ENCODE data around the gene TMIGD1.

TMIGD1 gene

DNA sequence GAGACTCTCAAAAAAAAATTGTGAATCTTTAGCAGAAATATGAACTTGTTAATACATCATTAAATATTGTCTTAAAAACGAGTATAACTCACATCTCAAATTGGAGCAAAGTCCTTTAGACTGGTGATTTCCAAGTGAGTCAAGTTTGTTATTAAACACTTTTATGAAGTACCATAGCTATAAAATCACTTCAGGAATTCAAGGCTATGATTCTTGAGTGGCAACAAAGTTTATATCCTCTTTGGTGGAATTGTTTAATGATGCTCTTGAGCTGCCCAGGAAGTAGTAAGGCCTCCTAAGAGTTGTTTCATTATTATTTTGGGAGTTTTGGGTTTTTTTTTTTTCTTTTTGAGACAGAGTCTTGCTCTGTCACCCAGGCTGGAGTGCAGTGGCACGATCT is 25.5 kb downstream of the TMIGD1 start:
- Histone ChIP-seq H3K4me3 (ENCODE audit: low read length in 2 of 2) (no peak overlapping the region), H3K4me1 (ENCODE audit: control insufficient read depth, insufficient read depth, low read length) (no peaks in the 10 kb centered on the region), H3K36me3 (ENCODE audit: control insufficient read depth in 2 of 2, insufficient read depth in 2 of 2, low read length in 2 of 2) (no peaks in the 10 kb centered on the region), H3K9me3 (ENCODE audit: control insufficient read depth in 2 of 2, low read length in 2 of 2) (no peaks in the 10 kb centered on the region), H3K27me3 (ENCODE audit: control insufficient read depth in 1 of 2, insufficient read depth in 2 of 2, low read length in 2 of 2) (no peaks in the 10 kb centered on the region), H3K9ac (ENCODE audit: low read length in 2 of 2) (no peak overlapping the region), H3K27ac (ENCODE audit: low read length) (no peak overlapping the region)

DNA sequence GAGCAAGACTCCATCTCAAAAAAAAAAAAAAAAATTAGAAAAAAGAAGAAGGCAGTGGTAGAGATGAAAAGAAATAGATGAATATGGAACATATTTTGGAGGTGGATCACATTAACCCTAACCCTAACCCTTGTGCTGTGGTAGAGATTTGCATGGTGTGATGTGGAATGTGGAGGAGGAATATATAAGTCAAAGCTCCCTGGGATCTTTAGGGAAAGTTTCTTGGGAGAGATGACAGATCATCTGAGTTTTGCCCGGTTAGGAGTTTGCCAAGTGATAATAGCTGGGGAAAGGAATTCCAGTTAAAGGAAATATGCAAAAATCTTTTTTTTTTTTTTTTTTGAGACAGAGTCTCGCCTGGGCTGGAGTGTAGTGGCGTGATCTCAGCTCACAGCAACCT is 29.1 kb downstream of the TMIGD1 start:
- Histone ChIP-seq H3K27ac (ENCODE audit: low read length) (no peak overlapping the region), H3K4me3 (ENCODE audit: low read length in 2 of 2) (no peak overlapping the region), H3K4me1 (ENCODE audit: control insufficient read depth, insufficient read depth, low read length) (no peaks in the 10 kb centered on the region), H3K27me3 (ENCODE audit: control insufficient read depth in 1 of 2, insufficient read depth in 2 of 2, low read length in 2 of 2) (no peaks in the 10 kb centered on the region), H3K36me3 (ENCODE audit: control insufficient read depth in 2 of 2, insufficient read depth in 2 of 2, low read length in 2 of 2) (no peaks in the 10 kb centered on the region), H3K9ac (ENCODE audit: low read length in 2 of 2) (no peak overlapping the region), H3K9me3 (ENCODE audit: control insufficient read depth in 2 of 2, low read length in 2 of 2) (no peaks in the 10 kb centered on the region)

DNA sequence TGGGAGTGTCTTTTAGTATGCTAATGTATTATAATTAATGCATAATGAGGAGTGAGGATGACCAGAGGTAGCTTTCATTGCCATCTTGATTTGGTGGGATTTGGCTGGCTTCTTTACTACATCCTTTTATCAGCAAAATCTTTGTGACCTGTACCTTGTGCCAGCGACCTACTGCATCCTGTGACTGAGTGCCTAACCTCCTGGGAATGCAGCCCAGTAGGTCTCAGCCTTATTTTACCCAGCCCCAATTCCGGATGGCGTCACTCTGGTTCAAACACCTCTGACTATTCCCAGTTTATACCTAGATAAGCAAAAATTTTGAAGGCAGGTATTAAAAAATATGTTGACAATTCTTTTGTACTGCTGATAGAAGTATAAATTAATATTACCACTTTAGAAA is 31.6 kb downstream of the TMIGD1 start:
- Histone ChIP-seq H3K27me3 (ENCODE audit: control insufficient read depth in 1 of 2, insufficient read depth in 2 of 2, low read length in 2 of 2) (no peaks in the 10 kb centered on the region), H3K4me1 (ENCODE audit: control insufficient read depth, insufficient read depth, low read length) (no peaks in the 10 kb centered on the region), H3K4me3 (ENCODE audit: low read length in 2 of 2) (no peak overlapping the region), H3K9me3 (ENCODE audit: control insufficient read depth in 2 of 2, low read length in 2 of 2) (no peaks in the 10 kb centered on the region), H3K9ac (ENCODE audit: low read length in 2 of 2) (no peak overlapping the region), H3K27ac (ENCODE audit: low read length) (no peak overlapping the region), H3K36me3 (ENCODE audit: control insufficient read depth in 2 of 2, insufficient read depth in 2 of 2, low read length in 2 of 2) (no peaks in the 10 kb centered on the region)

DNA sequence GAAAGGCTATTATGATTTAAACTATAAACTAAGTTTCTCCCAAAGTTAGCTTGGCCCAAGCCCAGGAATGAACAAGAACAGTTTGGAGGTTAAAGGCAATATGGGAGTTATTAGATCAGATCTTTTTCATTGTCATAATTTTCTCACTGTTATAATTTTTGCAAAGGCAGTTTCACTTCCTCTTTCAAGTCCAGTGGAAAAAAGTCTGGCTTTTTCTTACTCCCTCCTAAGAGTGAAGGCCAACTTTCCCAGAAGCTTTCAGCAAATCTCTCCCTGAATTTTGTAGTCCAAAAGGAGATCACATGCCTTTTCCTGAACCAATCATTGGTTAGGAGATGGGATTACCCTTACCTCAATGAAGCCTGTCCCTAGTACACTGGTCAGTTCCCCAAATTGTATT is 33.0 kb downstream of the TMIGD1 start:
- Histone ChIP-seq H3K4me3 (ENCODE audit: low read length in 2 of 2) (no peak overlapping the region), H3K4me1 (ENCODE audit: control insufficient read depth, insufficient read depth, low read length) (no peaks in the 10 kb centered on the region), H3K27me3 (ENCODE audit: control insufficient read depth in 1 of 2, insufficient read depth in 2 of 2, low read length in 2 of 2) (no peaks in the 10 kb centered on the region), H3K27ac (ENCODE audit: low read length) (no peak overlapping the region), H3K9ac (ENCODE audit: low read length in 2 of 2) (no peak overlapping the region), H3K36me3 (ENCODE audit: control insufficient read depth in 2 of 2, insufficient read depth in 2 of 2, low read length in 2 of 2) (no peaks in the 10 kb centered on the region), H3K9me3 (ENCODE audit: control insufficient read depth in 2 of 2, low read length in 2 of 2) (no peaks in the 10 kb centered on the region)

DNA sequence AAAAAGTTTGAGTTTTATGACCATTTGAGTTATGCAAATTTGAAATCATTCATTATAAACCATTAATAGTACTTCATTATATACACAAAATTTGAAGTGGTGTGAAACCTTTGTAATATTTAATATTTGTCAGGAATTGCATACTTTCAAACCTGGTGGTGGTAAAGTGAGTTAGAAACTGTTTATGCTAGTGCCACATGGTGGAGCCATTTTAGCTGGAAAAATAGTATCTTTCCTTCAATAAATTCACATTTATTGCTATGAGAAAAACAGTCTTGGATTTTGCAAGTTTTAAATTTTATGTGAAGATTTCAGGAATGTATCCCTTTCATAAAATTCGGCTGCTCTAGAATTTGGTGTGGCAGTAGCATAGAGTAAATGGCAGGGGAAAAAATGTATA is 34.9 kb downstream of the TMIGD1 start:
- Histone ChIP-seq H3K27ac (ENCODE audit: low read length) (no peak overlapping the region), H3K36me3 (ENCODE audit: control insufficient read depth in 2 of 2, insufficient read depth in 2 of 2, low read length in 2 of 2) (no peaks in the 10 kb centered on the region), H3K9me3 (ENCODE audit: control insufficient read depth in 2 of 2, low read length in 2 of 2) (no peaks in the 10 kb centered on the region), H3K27me3 (ENCODE audit: control insufficient read depth in 1 of 2, insufficient read depth in 2 of 2, low read length in 2 of 2) (no peaks in the 10 kb centered on the region), H3K9ac (ENCODE audit: low read length in 2 of 2) (no peak overlapping the region), H3K4me3 (ENCODE audit: low read length in 2 of 2) (no peak overlapping the region), H3K4me1 (ENCODE audit: control insufficient read depth, insufficient read depth, low read length) (no peaks in the 10 kb centered on the region)

DNA sequence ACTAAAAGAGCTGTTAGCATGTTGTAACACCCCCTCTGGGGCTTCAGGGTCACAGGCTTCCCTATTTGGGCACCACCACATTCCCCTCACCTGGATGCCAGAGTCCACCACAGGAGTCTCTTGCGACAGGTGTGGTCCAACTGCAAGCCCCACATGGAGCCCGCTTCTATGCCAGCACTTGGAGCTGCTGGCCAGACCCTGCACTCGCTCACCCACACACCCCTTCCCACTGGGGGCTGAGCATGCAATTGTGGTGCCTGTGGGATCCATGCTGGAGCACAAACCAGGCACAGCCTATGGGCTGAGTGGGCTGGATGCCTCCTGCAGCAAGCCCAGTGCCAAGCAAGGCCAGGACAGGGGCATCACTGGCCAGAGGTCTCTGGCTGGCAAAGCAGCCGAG is 36.1 kb downstream of the TMIGD1 start:
- Histone ChIP-seq H3K4me1 (ENCODE audit: control insufficient read depth, insufficient read depth, low read length) (no peaks in the 10 kb centered on the region), H3K9me3 (ENCODE audit: control insufficient read depth in 2 of 2, low read length in 2 of 2) (no peaks in the 10 kb centered on the region), H3K27ac (ENCODE audit: low read length) (no peak overlapping the region), H3K9ac (ENCODE audit: low read length in 2 of 2) (no peak overlapping the region), H3K4me3 (ENCODE audit: low read length in 2 of 2) (no peak overlapping the region), H3K27me3 (ENCODE audit: control insufficient read depth in 1 of 2, insufficient read depth in 2 of 2, low read length in 2 of 2) (no peaks in the 10 kb centered on the region), H3K36me3 (ENCODE audit: control insufficient read depth in 2 of 2, insufficient read depth in 2 of 2, low read length in 2 of 2) (no peaks in the 10 kb centered on the region)

DNA sequence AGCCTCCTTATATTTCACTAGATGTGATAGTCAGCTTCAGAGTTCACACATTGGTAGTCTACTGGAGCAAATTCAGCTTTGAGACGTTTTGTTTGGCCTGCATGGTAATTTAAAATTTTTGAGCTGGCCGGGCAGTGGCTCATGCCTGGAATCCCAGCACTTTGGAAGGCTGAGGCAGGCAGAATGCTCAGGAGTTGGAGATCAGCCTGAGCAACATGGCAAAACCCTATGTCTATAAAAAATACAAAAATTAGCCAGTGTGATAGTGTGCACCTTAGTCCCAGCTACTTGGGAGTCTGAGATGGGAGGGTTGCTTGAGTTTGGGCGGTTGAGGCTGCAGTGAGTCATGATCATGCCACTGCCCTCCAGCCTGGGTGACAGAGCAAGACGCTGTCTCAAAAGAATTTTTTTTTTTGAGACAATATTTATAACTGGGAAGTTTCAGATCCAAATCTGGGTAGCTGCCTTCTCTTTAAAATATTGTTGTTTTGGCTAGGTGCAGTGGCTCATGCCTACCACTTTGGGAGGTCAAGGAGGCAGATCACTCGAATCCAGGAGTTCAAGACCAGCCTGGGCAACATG is 37.3 kb downstream of the TMIGD1 start:
- H3K9me3 ChIP-seq (ENCODE audit: control insufficient read depth in 2 of 2, low read length in 2 of 2), result no peaks in the 10 kb centered on the region
- H3K27me3 ChIP-seq (ENCODE audit: control insufficient read depth in 1 of 2, insufficient read depth in 2 of 2, low read length in 2 of 2), result no peaks in the 10 kb centered on the region
- H3K4me1 ChIP-seq (ENCODE audit: control insufficient read depth, insufficient read depth, low read length), result no peaks in the 10 kb centered on the region
- no peaks in the 10 kb centered on the region for H3K36me3 ChIP-seq (ENCODE audit: control insufficient read depth in 2 of 2, insufficient read depth in 2 of 2, low read length in 2 of 2)
- H3K4me3 ChIP-seq (ENCODE audit: low read length in 2 of 2), result no peak overlapping the region
- H3K9ac ChIP-seq (ENCODE audit: low read length in 2 of 2), result no peak overlapping the region
- no peak overlapping the region for H3K27ac ChIP-seq (ENCODE audit: low read length)

DNA sequence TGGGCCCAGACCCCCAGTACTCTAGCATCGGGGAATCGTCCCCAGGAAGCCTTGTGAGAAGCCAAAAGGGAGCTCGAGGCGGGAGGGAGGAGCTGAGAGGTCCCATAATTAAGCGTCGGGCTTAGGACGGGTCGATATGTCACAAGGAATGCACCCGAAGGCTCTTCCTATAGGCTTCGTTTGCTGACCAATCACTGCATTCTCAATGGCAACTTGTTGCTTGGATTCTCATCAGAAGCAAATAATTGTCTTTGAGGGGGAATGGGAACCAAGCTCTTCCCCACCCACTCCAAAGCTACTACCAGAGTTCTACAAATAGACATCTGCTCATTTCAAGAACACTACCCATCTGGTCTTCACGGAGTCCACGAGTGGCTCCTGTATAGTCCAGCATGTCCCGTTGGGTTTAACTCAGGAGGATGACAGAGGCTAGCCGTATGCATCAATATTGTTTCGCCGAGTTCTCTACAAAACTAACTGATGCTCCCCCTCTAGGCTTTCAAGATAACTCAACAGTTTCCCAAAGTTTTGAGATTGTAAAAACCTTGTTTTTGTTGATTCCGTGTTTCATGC is 41.5 kb downstream of the TMIGD1 start:
- Histone ChIP-seq H3K4me1 (ENCODE audit: control insufficient read depth, insufficient read depth, low read length) (peaks cover 7% of the 10 kb centered on the region), H3K27ac (ENCODE audit: low read length) (peak overlapping the region; percentile 60), H3K4me3 (ENCODE audit: low read length in 2 of 2) (peak overlapping the region; percentile 65 to 94), H3K36me3 (ENCODE audit: control insufficient read depth in 2 of 2, insufficient read depth in 2 of 2, low read length in 2 of 2) (peaks cover 2 to 3% of the 10 kb centered on the region in 2 donors), H3K9ac (ENCODE audit: low read length in 2 of 2) (peak overlapping the region; percentile 71 to 90), H3K27me3 (ENCODE audit: control insufficient read depth in 1 of 2, insufficient read depth in 2 of 2, low read length in 2 of 2) (no peaks in the 10 kb centered on the region), H3K9me3 (ENCODE audit: control insufficient read depth in 2 of 2, low read length in 2 of 2) (no peaks in the 10 kb centered on the region)

DNA sequence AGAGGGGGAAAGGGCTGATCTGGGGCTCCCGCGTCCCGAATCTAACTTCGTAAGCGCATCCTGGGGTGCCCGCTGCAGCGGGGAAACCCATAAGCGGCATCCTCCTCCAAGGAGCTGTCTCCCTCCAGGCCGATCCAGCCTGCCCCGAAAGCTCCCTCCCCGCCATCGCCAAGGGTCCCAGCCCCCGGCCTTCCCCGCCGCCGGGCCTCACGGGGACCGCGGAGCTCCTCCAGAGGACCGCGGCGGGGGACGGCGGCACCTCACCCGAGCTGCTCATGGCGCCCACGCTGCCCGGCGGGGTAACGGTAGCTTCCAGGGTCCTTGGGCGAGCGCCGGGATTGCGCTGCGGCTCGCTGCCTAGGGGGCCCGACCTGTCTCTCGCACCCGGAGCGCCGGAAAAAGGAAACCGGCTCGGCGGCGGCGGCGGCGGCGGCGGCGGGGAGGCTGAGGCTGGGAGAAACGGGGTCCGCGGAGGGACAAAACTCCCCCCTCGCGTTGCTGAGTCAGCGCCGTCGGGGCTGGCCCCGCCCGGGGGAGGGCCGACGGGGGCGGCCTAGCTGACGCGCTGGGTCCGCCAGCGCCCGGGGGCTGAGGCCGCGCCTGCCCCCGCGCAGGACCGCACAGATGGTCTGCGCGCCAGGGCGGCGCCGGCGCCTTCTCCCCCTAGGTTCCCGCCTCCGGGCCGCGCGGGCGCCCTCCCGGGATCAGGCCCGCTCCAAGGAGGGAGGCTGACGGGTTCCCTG is 42.1 kb downstream of the TMIGD1 start, which contains the start of gene BLMH:
Gene BLMH, minus strand, starts transcription at position 402 of the 743 bp plus-strand sequence. Its CDS starts 125 bp downstream, at position 277.
- Histone ChIP-seq H3K4me1 (ENCODE audit: control insufficient read depth, insufficient read depth, low read length) (peaks cover 7% of the 10 kb centered on the region), H3K27ac (ENCODE audit: low read length) (peak within 1 kb of the TSS; percentile 60), H3K9me3 (ENCODE audit: control insufficient read depth in 2 of 2, low read length in 2 of 2) (no peaks in the 10 kb centered on the region), H3K36me3 (ENCODE audit: control insufficient read depth in 2 of 2, insufficient read depth in 2 of 2, low read length in 2 of 2) (peaks cover 6 to 9% of the 10 kb centered on the region in 2 donors), H3K27me3 (ENCODE audit: control insufficient read depth in 1 of 2, insufficient read depth in 2 of 2, low read length in 2 of 2) (no peaks in the 10 kb centered on the region), H3K9ac (ENCODE audit: low read length in 2 of 2) (peak within 1 kb of the TSS; percentile 72 to 90), H3K4me3 (ENCODE audit: low read length in 2 of 2) (peak within 1 kb of the TSS; percentile 90 to 94)

DNA sequence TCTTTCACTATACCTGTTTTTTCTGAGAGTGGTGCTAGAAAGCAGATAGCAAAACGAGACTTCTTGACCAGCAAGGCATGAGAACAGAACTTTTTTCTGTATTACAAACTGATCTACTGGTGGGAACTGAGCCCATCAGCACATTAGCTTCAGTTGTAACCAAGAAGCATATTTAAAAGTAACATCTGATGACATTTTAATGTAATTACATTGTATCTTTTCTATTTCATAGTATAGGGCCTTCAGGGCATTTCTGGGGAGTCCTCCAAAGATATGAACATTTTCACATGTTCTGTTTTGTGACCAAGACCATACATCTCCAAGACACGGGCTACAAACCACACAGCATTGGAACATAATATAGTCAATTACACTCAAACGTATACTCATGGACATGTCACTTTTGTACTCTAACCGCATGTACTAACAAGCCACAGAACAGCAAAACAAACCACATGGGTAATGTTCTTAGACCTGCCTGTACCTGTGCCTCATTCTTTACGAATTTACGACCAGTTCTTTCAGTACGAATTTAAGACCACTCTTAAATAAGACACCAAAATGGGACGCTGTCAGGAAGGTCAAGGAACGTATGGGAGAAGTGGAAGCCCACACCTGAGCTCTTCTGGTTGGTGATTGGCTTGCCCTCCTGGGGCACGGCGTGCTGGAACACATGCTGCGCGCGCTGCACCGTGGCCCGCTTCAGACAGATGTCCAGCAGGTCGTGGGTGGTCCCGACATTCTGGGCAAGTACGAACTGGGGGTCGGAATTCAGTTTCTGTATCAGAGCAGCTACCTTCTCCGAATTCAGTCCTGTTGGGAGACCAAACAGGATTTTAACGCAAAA is 42.9 kb downstream of the TMIGD1 start:
- H3K9ac ChIP-seq (ENCODE audit: low read length in 2 of 2), result peak overlapping the region; percentile 72 to 86
- peak overlapping the region; percentile 90 to 94 for H3K4me3 ChIP-seq (ENCODE audit: low read length in 2 of 2)
- H3K36me3 ChIP-seq (ENCODE audit: control insufficient read depth in 2 of 2, insufficient read depth in 2 of 2, low read length in 2 of 2), result peaks cover 8 to 15% of the 10 kb centered on the region in 2 donors
- H3K27me3 ChIP-seq (ENCODE audit: control insufficient read depth in 1 of 2, insufficient read depth in 2 of 2, low read length in 2 of 2), result no peaks in the 10 kb centered on the region
- no peak overlapping the region for H3K27ac ChIP-seq (ENCODE audit: low read length)
- peaks cover 7% of the 10 kb centered on the region for H3K4me1 ChIP-seq (ENCODE audit: control insufficient read depth, insufficient read depth, low read length)
- H3K9me3 ChIP-seq (ENCODE audit: control insufficient read depth in 2 of 2, low read length in 2 of 2), result no peaks in the 10 kb centered on the region

Data from stomach smooth muscle (tissue), 2 donors.